Mesendoderm (in vitro differentiated cells): Measurements from ENCODE around the gene STIMATE.
A peak's percentile ranks its signal among the peaks of the same experiment; 100 is the strongest.

Experiments used
- DNase-seq: peaks from one replicate; pipeline ENCODE4 v3.0.0; 2013
- H2AK5ac ChIP-seq: 2 replicates; pipeline ENCODE4 v1.6.1; 2013; ENCODE audit warnings: low read length, inconsistent platforms
- H2BK120ac ChIP-seq: 2 replicates; pipeline ENCODE4 v1.6.1; 2013; ENCODE audit warnings: low read depth, mild to moderate bottlenecking, low read length, moderate library complexity, mixed read lengths
- H2BK15ac ChIP-seq: replicated peaks from 2 replicates; pipeline ENCODE4 v1.6.1; 2013; ENCODE audit warnings: low read depth, mild to moderate bottlenecking, moderate library complexity
- H2BK5ac ChIP-seq: 2 replicates; pipeline ENCODE4 v1.6.1; 2013; ENCODE audit warnings: low read length, inconsistent platforms
- H3K18ac ChIP-seq: 2 replicates; pipeline ENCODE4 v1.6.1; 2013; ENCODE audit warnings: mild to moderate bottlenecking, low read length, mixed read lengths
- H3K23ac ChIP-seq: one replicate; pipeline ENCODE4 v1.6.1; 2013; ENCODE audit warnings: low read length
- H3K27ac ChIP-seq: 2 replicates; pipeline ENCODE4 v1.5.1; 2013; ENCODE audit warnings: low read depth, mild to moderate bottlenecking, inconsistent platforms, low read length, moderate library complexity
- H3K27me3 ChIP-seq: 2 replicates; pipeline ENCODE4 v1.6.1; 2013; ENCODE audit warnings: low read length, control low read depth, mild to moderate bottlenecking, inconsistent platforms; ENCODE audit not compliant: insufficient read depth, poor library complexity
- H3K36me3 ChIP-seq: 2 replicates; pipeline ENCODE4 v1.6.1; 2013; ENCODE audit warnings: low read length, inconsistent platforms; ENCODE audit not compliant: control insufficient read depth, insufficient read depth
- H3K4ac ChIP-seq: one replicate; pipeline ENCODE4 v1.6.1; 2013; ENCODE audit warnings: low read depth, mild to moderate bottlenecking, low read length, moderate library complexity
- H3K4me1 ChIP-seq: 2 replicates; pipeline ENCODE4 v1.6.1; 2013; ENCODE audit warnings: low read depth, low read length, inconsistent platforms; ENCODE audit not compliant: control insufficient read depth
- H3K4me2 ChIP-seq: 2 replicates; pipeline ENCODE4 v1.6.1; 2013; ENCODE audit warnings: low read length
- H3K4me3 ChIP-seq: 2 replicates; pipeline ENCODE4 v1.5.1; 2013; ENCODE audit warnings: mild to moderate bottlenecking, low read length
- H3K56ac ChIP-seq: one replicate; pipeline ENCODE4 v1.6.1; 2013; ENCODE audit warnings: low read length
- H3K79me1 ChIP-seq: 2 replicates; pipeline ENCODE4 v1.6.1; 2013; ENCODE audit warnings: low read length, inconsistent platforms
- H3K79me2 ChIP-seq: 2 replicates; pipeline ENCODE4 v1.6.1; 2013; ENCODE audit warnings: mild to moderate bottlenecking, low read length; ENCODE audit not compliant: control insufficient read depth, insufficient read depth
- H3K9ac ChIP-seq: 2 replicates; pipeline ENCODE4 v1.6.1; 2013; ENCODE audit warnings: low read length, inconsistent platforms
- H4K5ac ChIP-seq: one replicate; pipeline ENCODE4 v1.6.1; 2013; ENCODE audit warnings: low read length
- H4K8ac ChIP-seq: one replicate; pipeline ENCODE4 v1.6.1; 2013; ENCODE audit warnings: low read depth, mild to moderate bottlenecking, control low read depth, low read length, moderate library complexity
- WGBS: extraction: QIAGEN DNeasy Blood & Tissue Kit; methylation state at CpG from one replicate; pipeline ENCODE4 v1.1.7; 2013; ENCODE audit warnings: low lambda C conversion rate, missing lambda C conversion rate; ENCODE audit not compliant: insufficient coverage; ENCODE audit errors: extremely low coverage; 5-methylcytosine and 5-hydroxymethylcytosine counted together

STIMATE gene

DNA sequence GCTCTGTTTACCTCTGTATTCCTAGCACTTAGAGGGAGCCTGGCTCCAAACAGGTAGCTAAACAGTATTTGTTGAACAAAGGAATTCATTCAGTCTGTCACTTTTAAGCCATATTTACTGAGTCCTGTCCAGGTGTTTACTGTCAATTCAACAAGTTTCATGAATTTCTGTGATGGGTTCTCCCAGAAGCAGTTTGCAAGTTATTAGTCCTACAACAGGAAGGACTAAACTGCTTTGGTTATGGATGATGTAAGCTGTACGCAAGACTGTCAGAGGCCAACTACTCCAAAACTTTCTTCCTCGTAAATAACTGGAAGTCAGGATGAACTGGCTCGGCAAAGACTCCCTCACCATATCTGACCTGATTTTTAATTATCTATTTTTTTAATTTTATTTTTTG is 25.1 kb downstream of the STIMATE start:
- Histone ChIP-seq H3K18ac (no peak overlapping the region), H4K5ac (no peak overlapping the region), H3K4ac (no peak overlapping the region), H3K27me3 (no peaks in the 10 kb centered on the region), H3K36me3 (no peaks in the 10 kb centered on the region), H2BK5ac (no peak overlapping the region), H3K79me2 (no peaks in the 10 kb centered on the region), H3K4me2 (no peak overlapping the region), H2AK5ac (no peak overlapping the region), H3K79me1 (peaks cover 3% of the 10 kb centered on the region), H3K4me1 (no peaks in the 10 kb centered on the region), H2BK120ac (no peak overlapping the region), H4K8ac (no peak overlapping the region), H3K27ac (no peak overlapping the region), H2BK15ac (no peak overlapping the region), H3K23ac (no peak overlapping the region), H3K56ac (no peak overlapping the region), H3K9ac (no peak overlapping the region), H3K4me3 (no peak overlapping the region)
- WGBS: no CpG with 5 or more reads among the region's 3 CpGs
- peak; percentile 8 for DNase-seq

DNA sequence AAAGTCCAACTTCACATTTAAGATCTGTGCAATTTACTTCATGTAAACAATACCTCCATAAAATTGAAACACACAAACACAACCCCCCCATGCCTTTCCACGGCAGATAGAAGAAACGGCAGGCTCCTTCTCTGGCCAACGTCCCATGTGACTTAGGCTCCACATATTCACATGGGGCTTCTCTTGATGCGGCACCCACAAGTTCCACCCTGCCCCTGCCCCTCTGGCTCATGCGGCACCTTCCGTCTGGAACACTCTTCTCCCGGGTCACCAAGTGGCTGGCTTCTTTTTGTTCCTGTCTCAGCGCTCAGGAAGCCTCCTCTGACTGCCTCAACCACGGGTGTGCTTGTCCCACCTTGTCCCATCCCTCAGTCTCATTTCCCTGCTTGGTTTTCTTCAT is 25.6 kb downstream of the STIMATE start:
- no peak overlapping the region for H3K9ac ChIP-seq
- no peaks in the 10 kb centered on the region for H3K79me2 ChIP-seq
- no peak overlapping the region for H2BK120ac ChIP-seq
- H3K4me1 ChIP-seq: no peaks in the 10 kb centered on the region
- no peaks in the 10 kb centered on the region for H3K36me3 ChIP-seq
- no peak overlapping the region for H3K27ac ChIP-seq
- no peak overlapping the region for H3K18ac ChIP-seq
- H3K4me3 ChIP-seq: no peak overlapping the region
- DNase-seq: no peak
- H3K79me1 ChIP-seq: no peaks in the 10 kb centered on the region
- H2AK5ac ChIP-seq: no peak overlapping the region
- H4K8ac ChIP-seq: no peak overlapping the region
- H3K4me2 ChIP-seq: no peak overlapping the region
- no CpG with 5 or more reads among the region's 9 CpGs for WGBS
- no peak overlapping the region for H2BK5ac ChIP-seq
- H3K56ac ChIP-seq: no peak overlapping the region
- H3K23ac ChIP-seq: no peak overlapping the region
- H2BK15ac ChIP-seq: no peak overlapping the region
- H4K5ac ChIP-seq: no peak overlapping the region
- no peaks in the 10 kb centered on the region for H3K27me3 ChIP-seq
- H3K4ac ChIP-seq: no peak overlapping the region

DNA sequence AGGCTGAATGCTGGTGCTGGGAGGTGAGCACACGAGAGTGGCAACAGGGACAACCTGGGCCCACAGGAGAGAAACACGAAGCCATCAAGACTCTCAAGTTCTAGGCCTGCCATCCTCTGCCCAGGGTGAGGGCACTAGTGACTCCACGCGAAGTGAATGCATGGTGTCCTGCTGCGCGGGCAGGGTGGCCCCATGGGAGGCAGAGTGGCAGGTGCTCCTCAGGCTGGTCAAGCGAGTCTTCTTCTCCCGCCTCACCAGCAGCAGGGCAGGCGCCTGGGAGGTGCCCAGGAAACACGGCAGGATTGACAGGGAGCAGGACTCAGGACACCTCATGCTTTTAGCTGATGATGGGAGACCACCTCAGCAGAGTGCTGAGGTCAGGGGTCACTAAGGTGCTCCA is 26.9 kb downstream of the STIMATE start:
- Histone ChIP-seq H3K36me3 (no peaks in the 10 kb centered on the region), H4K8ac (no peak overlapping the region), H2AK5ac (no peak overlapping the region), H3K27ac (no peak overlapping the region), H2BK120ac (no peak overlapping the region), H3K79me1 (no peaks in the 10 kb centered on the region), H3K18ac (no peak overlapping the region), H2BK15ac (no peak overlapping the region), H3K27me3 (no peaks in the 10 kb centered on the region), H4K5ac (no peak overlapping the region), H3K79me2 (no peaks in the 10 kb centered on the region), H3K4me2 (no peak overlapping the region), H3K4ac (no peak overlapping the region), H3K23ac (no peak overlapping the region), H2BK5ac (no peak overlapping the region), H3K4me3 (no peak overlapping the region), H3K9ac (no peak overlapping the region), H3K4me1 (no peaks in the 10 kb centered on the region), H3K56ac (no peak overlapping the region)
- DNase-seq: no peak
- WGBS: no CpG with 5 or more reads among the region's 10 CpGs

DNA sequence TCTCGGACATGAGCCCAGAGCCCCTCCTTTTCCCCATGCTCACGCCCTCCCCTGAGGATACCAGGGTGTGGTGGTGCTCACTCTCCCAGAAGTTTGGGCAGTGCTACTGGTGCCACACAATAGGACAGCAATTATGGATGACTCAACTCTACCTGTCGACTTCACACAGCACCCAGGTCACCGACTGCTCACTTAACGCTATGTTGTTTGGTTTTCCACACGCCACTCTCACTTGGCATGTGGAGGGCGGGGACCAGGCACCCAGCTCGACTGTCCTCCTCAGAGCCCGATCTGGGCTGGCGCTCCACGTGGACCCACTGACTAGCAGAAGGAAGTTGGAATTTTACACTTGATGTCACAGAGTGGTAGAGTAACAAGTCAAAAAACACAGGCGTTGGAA is 30.9 kb downstream of the STIMATE start:
- H3K23ac ChIP-seq: no peak overlapping the region
- no peak overlapping the region for H2AK5ac ChIP-seq
- H4K5ac ChIP-seq: no peak overlapping the region
- DNase-seq: no peak
- H3K4me1 ChIP-seq: no peaks in the 10 kb centered on the region
- H3K27me3 ChIP-seq: no peaks in the 10 kb centered on the region
- H2BK120ac ChIP-seq: no peak overlapping the region
- H3K27ac ChIP-seq: no peak overlapping the region
- WGBS: no CpG with 5 or more reads among the region's 12 CpGs
- no peaks in the 10 kb centered on the region for H3K79me1 ChIP-seq
- H3K56ac ChIP-seq: no peak overlapping the region
- H4K8ac ChIP-seq: no peak overlapping the region
- H3K4ac ChIP-seq: no peak overlapping the region
- H3K18ac ChIP-seq: no peak overlapping the region
- H3K9ac ChIP-seq: no peak overlapping the region
- H3K36me3 ChIP-seq: no peaks in the 10 kb centered on the region
- no peak overlapping the region for H3K4me3 ChIP-seq
- H3K4me2 ChIP-seq: no peak overlapping the region
- H2BK15ac ChIP-seq: no peak overlapping the region
- no peak overlapping the region for H2BK5ac ChIP-seq
- H3K79me2 ChIP-seq: no peaks in the 10 kb centered on the region

DNA sequence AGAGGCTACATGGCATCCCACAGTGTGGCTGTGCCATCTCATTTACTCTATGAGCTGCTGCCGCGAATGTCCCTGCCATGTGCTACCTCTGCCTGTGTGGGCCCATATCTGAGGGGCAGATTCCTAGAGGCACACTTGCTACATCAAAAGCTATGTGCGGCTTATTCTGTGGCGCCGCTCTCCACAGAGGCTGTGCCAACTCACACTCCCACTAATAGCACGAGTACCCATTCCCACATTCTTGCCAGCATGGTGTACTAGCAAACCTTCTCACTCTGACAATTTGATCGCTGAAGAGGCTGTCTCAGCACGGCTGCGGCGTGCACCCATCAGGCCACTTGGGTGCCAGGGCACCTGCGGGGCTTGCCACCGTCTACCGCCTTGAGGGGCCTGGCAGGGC is 31.4 kb downstream of the STIMATE start:
- Histone ChIP-seq H2AK5ac (no peak overlapping the region), H3K79me2 (no peaks in the 10 kb centered on the region), H3K4me1 (no peaks in the 10 kb centered on the region), H2BK15ac (no peak overlapping the region), H3K18ac (no peak overlapping the region), H3K4me3 (no peak overlapping the region), H3K27me3 (no peaks in the 10 kb centered on the region), H4K8ac (no peak overlapping the region), H3K23ac (no peak overlapping the region), H3K4me2 (no peak overlapping the region), H2BK5ac (no peak overlapping the region), H3K27ac (no peak overlapping the region), H3K56ac (no peak overlapping the region), H3K79me1 (no peaks in the 10 kb centered on the region), H3K36me3 (no peaks in the 10 kb centered on the region), H2BK120ac (no peak overlapping the region), H3K4ac (no peak overlapping the region), H3K9ac (no peak overlapping the region), H4K5ac (no peak overlapping the region)
- no peak for DNase-seq
- WGBS: no CpG with 5 or more reads among the region's 13 CpGs

DNA sequence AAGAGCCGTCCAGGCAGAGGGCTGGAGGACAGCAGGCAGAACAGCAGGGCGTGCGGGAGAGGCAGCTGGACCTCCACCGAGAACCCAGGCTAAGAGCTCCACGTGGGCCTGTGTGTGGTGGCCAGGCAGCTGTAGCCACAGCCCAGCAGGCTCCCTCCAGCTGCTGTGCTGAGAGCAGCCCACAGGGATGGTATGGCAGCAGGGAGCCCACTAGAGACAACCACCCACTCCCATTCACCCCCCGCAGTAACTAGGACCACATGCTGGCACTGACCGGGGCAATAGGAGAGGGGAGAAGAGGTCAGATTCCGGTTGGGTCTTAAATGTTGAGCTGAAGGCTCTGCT is 37.0 kb downstream of the STIMATE start:
- no peak overlapping the region for H2BK5ac ChIP-seq
- H3K36me3 ChIP-seq: no peaks in the 10 kb centered on the region
- H3K4ac ChIP-seq: no peak overlapping the region
- no peak overlapping the region for H3K4me3 ChIP-seq
- H3K4me2 ChIP-seq: no peak overlapping the region
- H3K79me1 ChIP-seq: no peaks in the 10 kb centered on the region
- H4K8ac ChIP-seq: no peak overlapping the region
- no peak overlapping the region for H3K23ac ChIP-seq
- H3K27me3 ChIP-seq: no peaks in the 10 kb centered on the region
- no peaks in the 10 kb centered on the region for H3K79me2 ChIP-seq
- H3K56ac ChIP-seq: no peak overlapping the region
- no CpG with 5 or more reads among the region's 8 CpGs for WGBS
- no peak for DNase-seq
- no peak overlapping the region for H2BK15ac ChIP-seq
- H3K18ac ChIP-seq: no peak overlapping the region
- no peak overlapping the region for H3K27ac ChIP-seq
- no peak overlapping the region for H4K5ac ChIP-seq
- H3K9ac ChIP-seq: no peak overlapping the region
- H3K4me1 ChIP-seq: no peaks in the 10 kb centered on the region
- H2AK5ac ChIP-seq: no peak overlapping the region
- H2BK120ac ChIP-seq: no peak overlapping the region
